ENCODE measurements around the gene CCNY. TPM values are rescaled to one million over a fixed set of nuclear protein-coding genes. Genes with fewer than 3 reads are reported as not detected.

The CCNY gene
- total and polyA plus RNA-seq, 2 experiments from 2014 or later = 51.5 to 55.8 TPM

GRCh38 chr10:35425595-35425994 lies 89.3 kb downstream of the CCNY start:
- no peaks in the 10 kb centered on the region for H3K9me2 ChIP-seq (replicated peaks; ENCODE audit: insufficient read depth)
- 94% methylated on average over 1 of the region's 1 CpG for WGBS (ENCODE audit: low lambda C conversion rate, missing lambda C conversion rate)
- no peaks in the 10 kb centered on the region for H3K9me3 ChIP-seq (ENCODE audit: low read depth)
- no peak overlapping the region for H3K27ac ChIP-seq
- H3K4me2 ChIP-seq = no peak overlapping the region
- H3K79me2 ChIP-seq = peaks cover 92% of the 10 kb centered on the region
- peaks cover 8% of the 10 kb centered on the region for H3K4me1 ChIP-seq (ENCODE audit: insufficient read depth)
- DNase-seq (ENCODE audit: low spot score) = no peak
- no peak for TF ChIP-seq EZH2 (IDR thresholded peaks at IDR 0.05; ENCODE audit: borderline replicate concordance)
- TF ChIP-seq EZH2phosphoT487 (IDR thresholded peaks at IDR 0.05; ENCODE audit: low read depth, severe bottlenecking, unreplicated experiment) = no peak
- TF ChIP-seq, protein P1, sequence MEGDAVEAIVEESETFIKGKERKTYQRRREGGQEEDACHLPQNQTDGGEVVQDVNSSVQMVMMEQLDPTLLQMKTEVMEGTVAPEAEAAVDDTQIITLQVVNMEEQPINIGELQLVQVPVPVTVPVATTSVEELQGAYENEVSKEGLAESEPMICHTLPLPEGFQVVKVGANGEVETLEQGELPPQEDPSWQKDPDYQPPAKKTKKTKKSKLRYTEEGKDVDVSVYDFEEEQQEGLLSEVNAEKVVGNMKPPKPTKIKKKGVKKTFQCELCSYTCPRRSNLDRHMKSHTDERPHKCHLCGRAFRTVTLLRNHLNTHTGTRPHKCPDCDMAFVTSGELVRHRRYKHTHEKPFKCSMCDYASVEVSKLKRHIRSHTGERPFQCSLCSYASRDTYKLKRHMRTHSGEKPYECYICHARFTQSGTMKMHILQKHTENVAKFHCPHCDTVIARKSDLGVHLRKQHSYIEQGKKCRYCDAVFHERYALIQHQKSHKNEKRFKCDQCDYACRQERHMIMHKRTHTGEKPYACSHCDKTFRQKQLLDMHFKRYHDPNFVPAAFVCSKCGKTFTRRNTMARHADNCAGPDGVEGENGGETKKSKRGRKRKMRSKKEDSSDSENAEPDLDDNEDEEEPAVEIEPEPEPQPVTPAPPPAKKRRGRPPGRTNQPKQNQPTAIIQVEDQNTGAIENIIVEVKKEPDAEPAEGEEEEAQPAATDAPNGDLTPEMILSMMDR (IDR thresholded peaks at IDR 0.05; ENCODE audit: poor library complexity) = no peak
- H3K27me3 ChIP-seq = no peaks in the 10 kb centered on the region
- no peak overlapping the region for H2AFZ ChIP-seq
- no peak overlapping the region for H3K4me3 ChIP-seq
- no peaks in the 10 kb centered on the region for H3K36me3 ChIP-seq (replicated peaks; ENCODE audit: insufficient read depth, low read depth)
- peaks cover 12% of the 10 kb centered on the region for H4K20me1 ChIP-seq (ENCODE audit: insufficient read depth, poor library complexity, severe bottlenecking)

- Histone ChIP-seq H3K9me3 (ENCODE audit: low read depth) (no peaks in the 10 kb centered on the region), H3K9me2 (replicated peaks; ENCODE audit: insufficient read depth) (no peaks in the 10 kb centered on the region), H3K4me1 (ENCODE audit: insufficient read depth) (peaks cover 7% of the 10 kb centered on the region), H3K36me3 (replicated peaks; ENCODE audit: insufficient read depth, low read depth) (no peaks in the 10 kb centered on the region), H3K27ac (no peak overlapping the region), H3K79me2 (peaks cover 93% of the 10 kb centered on the region), H4K20me1 (ENCODE audit: insufficient read depth, poor library complexity, severe bottlenecking) (peaks cover 12% of the 10 kb centered on the region), H3K4me2 (no peak overlapping the region), H3K27me3 (no peaks in the 10 kb centered on the region), H3K4me3 (no peak overlapping the region), H2AFZ (no peak overlapping the region)
- DNase-seq (ENCODE audit: low spot score) = no peak
- TF ChIP-seq EZH2phosphoT487 (IDR thresholded peaks at IDR 0.05; ENCODE audit: low read depth, severe bottlenecking, unreplicated experiment) = no peak
- TF ChIP-seq, protein P1 (IDR thresholded peaks at IDR 0.05; ENCODE audit: poor library complexity) = no peak
- no peak for TF ChIP-seq EZH2 (IDR thresholded peaks at IDR 0.05; ENCODE audit: borderline replicate concordance)
Observed at GRCh38 chr10:35426657-35427056, 90.3 kb downstream of the CCNY start.

GRCh38 chr10:35427543-35427942 lies 91.2 kb downstream of the CCNY start:
- peaks cover 93% of the 10 kb centered on the region for H3K79me2 ChIP-seq

More at GRCh38 chr10:35427543-35427942, 91.2 kb downstream of the CCNY start:
- Histone ChIP-seq H4K20me1 (ENCODE audit: insufficient read depth, poor library complexity, severe bottlenecking) (peaks cover 12% of the 10 kb centered on the region), H3K9me3 (ENCODE audit: low read depth) (no peaks in the 10 kb centered on the region), H3K4me2 (no peak overlapping the region), H2AFZ (no peak overlapping the region), H3K27me3 (no peaks in the 10 kb centered on the region), H3K4me1 (ENCODE audit: insufficient read depth) (no peaks in the 10 kb centered on the region), H3K27ac (no peak overlapping the region), H3K36me3 (replicated peaks; ENCODE audit: insufficient read depth, low read depth) (no peaks in the 10 kb centered on the region), H3K9me2 (replicated peaks; ENCODE audit: insufficient read depth) (no peaks in the 10 kb centered on the region), H3K4me3 (no peak overlapping the region)
- TF ChIP-seq EZH2phosphoT487 (IDR thresholded peaks at IDR 0.05; ENCODE audit: low read depth, severe bottlenecking, unreplicated experiment) = no peak
- TF ChIP-seq, protein P1 (IDR thresholded peaks at IDR 0.05; ENCODE audit: poor library complexity) = no peak
- no peak for TF ChIP-seq EZH2 (IDR thresholded peaks at IDR 0.05; ENCODE audit: borderline replicate concordance)
- 70% methylated on average over 1 of the region's 1 CpG for WGBS (ENCODE audit: low lambda C conversion rate, missing lambda C conversion rate)
- no peak for DNase-seq (ENCODE audit: low spot score)

Data from hepatocyte (in vitro differentiated cells).